Head of caudate nucleus (tissue), 42 donors: ENCODE results near the gene ZFR2.
A peak's percentile ranks its signal among the peaks of the same experiment; 100 is the strongest.
"Not testable (repeated sequence)": the region's sequence is repeated elsewhere in the genome, so short reads cannot be mapped to it uniquely, and the experiment has no call there.

Experiments
- DNase-seq, 42 donors: peaks; one replicate each; pipeline versions ENCODE4 v3.0.0 to v3.0.0-alpha.2; 2020 to 2021; ENCODE audit warnings: mixed read lengths in 7 of 42
- intact Hi-C: fragments of 100-400 bp; cut with DNase I; formaldehyde crosslinking; loops from one replicate; pipeline ENCODE4 v1.15.0; 2022

The ZFR2 gene

GRCh38 chr19:3880471-3881271 lies 11.8 kb upstream of the ZFR2 start, which contains the start of gene ATCAY:
TSS of gene ATCAY (plus strand) at chr19:3880685. CDS start at chr19:3885768, 5,083 bp downstream.
- intact Hi-C loops, result no loop called here
- peak; percentile 28 to 91 (median 74) for DNase-seq

- intact Hi-C loops, result no loop called here
- DNase-seq, result no peak
Measured at GRCh38 chr19:3879656-3880055, 10.8 kb upstream of the ZFR2 start.

- intact Hi-C loops, DNase-seq: not testable (repeated sequence)
Measured at GRCh38 chr19:3874695-3875094, 5.9 kb upstream of the ZFR2 start.

- intact Hi-C loops, result no loop called here
Measured at GRCh38 chr19:3873151-3873550, 4.3 kb upstream of the ZFR2 start.

GRCh38 chr19:3867971-3868769 lies 668 bp downstream of the ZFR2 start:
- intact Hi-C loops, result no loop called here
- DNase-seq, result no peak

More at GRCh38 chr19:3873151-3873550, 4.3 kb upstream of the ZFR2 start:
- no peak for DNase-seq

- intact Hi-C loops, result no loop called here
- no peak for DNase-seq
Measured at GRCh38 chr19:3866910-3867638, 1.8 kb downstream of the ZFR2 start.

- no peak for DNase-seq
- intact Hi-C loops, result no loop called here
Measured at GRCh38 chr19:3863648-3864047, 5.2 kb downstream of the ZFR2 start.

GRCh38 chr19:3862826-3863500 lies 5.9 kb downstream of the ZFR2 start:
- no peak for DNase-seq
- intact Hi-C loops, result no loop called here

GRCh38 chr19:3860499-3860898 lies 8.3 kb downstream of the ZFR2 start:
- no peak for DNase-seq
- intact Hi-C loops, result no loop called here

GRCh38 chr19:3857449-3858003 lies 11.3 kb downstream of the ZFR2 start:
- DNase-seq, result peak in 28 of 42 donors; percentile 11 to 64 (median 39)
- intact Hi-C loops, result no loop called here

GRCh38 chr19:3855320-3855719 lies 13.5 kb downstream of the ZFR2 start:
- no peak for DNase-seq
- intact Hi-C loops, result no loop called here

- DNase-seq, result no peak
- intact Hi-C loops, result no loop called here
Measured at GRCh38 chr19:3852614-3853254, 16.1 kb downstream of the ZFR2 start.

GRCh38 chr19:3852177-3852511 lies 16.7 kb downstream of the ZFR2 start:
- intact Hi-C loops, result no loop called here
- no peak for DNase-seq

- intact Hi-C loops, result no loop called here
- DNase-seq, result no peak
Measured at GRCh38 chr19:3851254-3852176, 17.3 kb downstream of the ZFR2 start.

- intact Hi-C loops, result no loop called here
- no peak for DNase-seq
Measured at GRCh38 chr19:3850320-3850972, 18.4 kb downstream of the ZFR2 start.

GRCh38 chr19:3849787-3850186 lies 19.1 kb downstream of the ZFR2 start:
- no peak for DNase-seq
- intact Hi-C loops, result no loop called here

GRCh38 chr19:3849092-3849491 lies 19.7 kb downstream of the ZFR2 start:
- intact Hi-C loops, result no loop called here
- DNase-seq, result no peak
